Urinary bladder (tissue), 4 donors: Measurements from ENCODE around the gene CEP164. TPM values are rescaled to one million over a fixed set of nuclear protein-coding genes. Genes with fewer than 3 reads are reported as not detected.

Source experiments
- DNase-seq: peaks from one replicate; pipeline ENCODE4 v3.0.0-alpha.2; 2015; ENCODE audit errors: extremely low spot score
- H3K27ac ChIP-seq: one replicate; pipeline ENCODE4 v1.5.1; 2013; ENCODE audit warnings: low read depth, mild to moderate bottlenecking, moderate library complexity
- H3K36me3 ChIP-seq: one replicate; pipeline ENCODE4 v1.6.1; 2013; ENCODE audit warnings: mild to moderate bottlenecking, moderate library complexity; ENCODE audit not compliant: insufficient read depth
- H3K4me1 ChIP-seq: one replicate; pipeline ENCODE4 v1.6.1; 2013; ENCODE audit warnings: mild to moderate bottlenecking, moderate library complexity; ENCODE audit not compliant: insufficient read depth
- H3K4me3 ChIP-seq: one replicate; pipeline ENCODE4 v1.5.1; 2013; ENCODE audit warnings: low read depth, low read length
- WGBS: extraction: QIAGEN DNeasy Blood & Tissue Kit; methylation state at CpG from one replicate; pipeline ENCODE4 v1.1.7; 2013; 5-methylcytosine and 5-hydroxymethylcytosine counted together
- polyA plus RNA-seq: library from polyadenylated mRNA; stranded (reverse); fragments of 200-250 nt; gene quantifications from one replicate; pipeline ENCODE4 v1.2.3, GENCODE V29; 2013
- total RNA-seq: library from RNA; depleted of rRNA; stranded (reverse); fragments of >200 nt; gene quantifications from one replicate; pipeline ENCODE4 v1.2.3, GENCODE V29; 2014
- donor health status: healthy with polysubstance abuse.
- donor health status: healthy.

Gene CEP164
- total and polyA plus RNA-seq, 2 donors: 17.5 to 29.0 TPM

DNA sequence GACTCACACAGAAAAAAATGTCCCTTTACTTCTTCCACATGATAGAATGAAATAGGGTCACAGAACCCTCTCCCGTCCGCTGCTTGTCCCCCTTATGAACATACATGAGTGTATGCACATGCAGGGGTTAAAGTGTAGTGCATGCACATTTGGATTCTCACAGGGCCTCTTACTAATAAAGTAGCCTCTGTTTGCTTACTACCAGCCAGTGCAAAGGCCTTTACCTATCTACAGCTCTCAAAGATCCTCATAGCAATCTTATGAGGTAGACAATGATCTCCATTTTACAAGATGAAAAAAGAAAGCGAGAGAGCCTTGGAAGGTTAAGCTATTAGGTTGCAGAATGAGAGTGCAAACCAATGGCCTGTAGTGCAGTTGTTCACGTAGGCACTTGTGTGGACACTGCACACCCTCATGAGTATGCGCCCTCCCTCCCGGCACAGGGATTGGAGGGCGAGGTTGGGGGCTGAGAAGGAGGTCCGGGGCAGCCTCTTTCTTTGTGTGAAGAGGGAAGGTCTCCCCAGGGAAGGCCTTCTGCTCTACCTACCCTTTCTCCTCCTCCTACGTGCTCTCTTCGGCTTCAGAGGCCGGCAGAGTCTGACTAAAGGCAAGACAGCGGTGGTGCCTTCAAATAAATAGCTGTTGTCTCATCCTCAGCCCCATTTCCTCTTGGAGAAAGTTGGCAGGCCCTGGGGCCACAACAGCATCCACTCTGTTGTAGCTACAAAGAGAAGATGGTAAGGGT is 91.3 kb downstream of the CEP164 start:
- Histone ChIP-seq H3K4me3 (no peak overlapping the region), H3K27ac (no peak overlapping the region), H3K4me1 (no peaks in the 10 kb centered on the region), H3K36me3 (no peaks in the 10 kb centered on the region)
- WGBS: 81% methylated on average over 12 of the region's 12 CpGs
- no peak for DNase-seq

DNA sequence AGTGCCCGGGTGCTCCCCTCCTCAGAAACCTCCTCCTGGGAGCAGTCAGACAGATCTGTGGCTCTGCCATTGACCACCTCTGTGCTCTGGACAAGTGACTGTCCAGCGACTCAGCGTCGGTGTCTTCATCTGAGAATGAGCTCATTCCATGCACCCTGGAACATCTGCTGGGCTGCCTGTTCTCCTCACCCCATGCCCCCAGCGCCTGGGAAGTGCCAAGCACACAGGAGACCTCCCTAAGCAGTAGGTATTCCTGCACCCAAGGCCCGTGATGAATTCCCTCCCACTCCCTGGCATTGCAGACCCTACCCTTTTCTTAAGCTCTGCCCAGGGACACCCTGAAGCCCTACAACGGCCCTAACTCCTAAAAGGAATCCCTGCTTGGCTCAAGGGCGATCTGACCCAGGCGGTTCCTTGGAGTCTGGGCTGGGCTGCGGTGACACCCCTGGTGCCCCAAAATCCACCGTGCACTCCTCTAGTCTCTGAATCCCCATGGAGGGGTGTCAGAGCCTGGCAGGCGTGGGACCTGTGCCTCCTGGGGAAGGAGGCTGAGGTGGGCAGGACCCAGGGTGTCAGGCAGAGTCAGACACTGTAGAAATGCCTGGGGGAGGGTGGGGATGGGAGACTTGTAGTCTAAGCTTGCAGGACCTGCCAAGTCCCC is 92.0 kb downstream of the CEP164 start:
- 82% methylated on average over 12 of the region's 12 CpGs for WGBS
- Histone ChIP-seq H3K4me3 (no peak overlapping the region), H3K36me3 (no peaks in the 10 kb centered on the region), H3K4me1 (no peaks in the 10 kb centered on the region), H3K27ac (no peak overlapping the region)
- no peak for DNase-seq

DNA sequence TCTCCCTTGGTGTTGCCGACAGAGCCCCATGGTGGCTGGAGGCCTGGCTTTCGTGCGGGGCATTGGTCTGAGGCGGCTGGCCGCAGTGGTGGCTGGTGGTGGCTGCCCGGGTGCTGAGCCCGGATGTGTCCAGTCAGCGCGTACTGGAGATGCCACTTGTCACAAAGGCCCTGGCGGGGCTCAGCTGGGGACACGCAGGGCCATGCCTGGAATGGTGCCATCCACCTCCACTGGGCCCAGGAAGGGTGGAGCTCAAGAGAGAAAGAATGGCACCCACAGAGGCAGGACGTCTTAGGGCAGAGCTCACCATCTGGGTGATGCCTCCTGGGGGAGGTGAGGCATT is 92.5 kb downstream of the CEP164 start:
- 89% methylated on average over 12 of the region's 12 CpGs for WGBS
- Histone ChIP-seq H3K4me3 (no peak overlapping the region), H3K27ac (no peak overlapping the region), H3K4me1 (no peaks in the 10 kb centered on the region), H3K36me3 (no peaks in the 10 kb centered on the region)
- no peak for DNase-seq

DNA sequence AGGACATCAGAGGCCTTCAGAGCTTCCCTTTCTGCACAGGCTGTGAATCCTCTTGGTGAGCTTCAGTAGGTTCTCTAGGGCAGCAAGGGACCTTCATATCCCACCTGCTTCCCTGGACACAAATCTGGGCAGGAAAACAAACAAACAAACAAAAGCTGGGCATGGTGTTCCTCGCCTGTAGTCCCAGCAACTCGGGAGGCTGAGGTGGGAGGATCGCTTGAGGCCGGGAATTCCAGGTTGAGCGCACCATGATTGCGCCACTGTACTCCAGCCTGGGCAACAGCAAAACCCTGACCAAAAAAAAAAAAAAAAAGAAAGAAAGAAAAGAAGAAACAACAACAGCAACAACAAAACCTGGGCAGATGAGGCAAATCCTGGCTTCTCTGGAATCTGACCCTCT is 92.9 kb downstream of the CEP164 start:
- Histone ChIP-seq H3K4me3 (no peak overlapping the region), H3K27ac (no peak overlapping the region), H3K36me3 (no peaks in the 10 kb centered on the region), H3K4me1 (no peaks in the 10 kb centered on the region)
- WGBS: 96% methylated on average over 6 of the region's 6 CpGs
- DNase-seq: no peak

DNA sequence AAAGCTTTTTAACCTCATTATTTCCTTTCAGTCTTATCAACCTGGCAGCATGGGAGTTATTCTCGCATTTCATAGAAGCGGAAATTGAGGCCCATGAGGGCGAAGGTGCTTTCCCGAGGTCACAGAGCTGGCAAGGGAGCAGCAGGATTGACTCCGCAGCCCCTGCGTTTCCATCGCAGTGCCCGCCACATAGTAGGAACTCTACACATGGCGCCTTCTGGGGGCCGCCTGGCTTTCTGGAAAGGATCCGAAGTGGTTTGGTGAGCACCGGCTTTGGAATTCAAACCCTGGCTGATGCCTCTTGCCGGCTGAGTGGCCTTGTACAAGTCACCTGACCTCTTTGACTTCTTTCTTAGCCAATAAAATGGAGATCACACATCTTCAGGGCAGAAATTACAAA is 93.4 kb downstream of the CEP164 start:
- DNase-seq: no peak
- H3K36me3 ChIP-seq: no peaks in the 10 kb centered on the region

DNA sequence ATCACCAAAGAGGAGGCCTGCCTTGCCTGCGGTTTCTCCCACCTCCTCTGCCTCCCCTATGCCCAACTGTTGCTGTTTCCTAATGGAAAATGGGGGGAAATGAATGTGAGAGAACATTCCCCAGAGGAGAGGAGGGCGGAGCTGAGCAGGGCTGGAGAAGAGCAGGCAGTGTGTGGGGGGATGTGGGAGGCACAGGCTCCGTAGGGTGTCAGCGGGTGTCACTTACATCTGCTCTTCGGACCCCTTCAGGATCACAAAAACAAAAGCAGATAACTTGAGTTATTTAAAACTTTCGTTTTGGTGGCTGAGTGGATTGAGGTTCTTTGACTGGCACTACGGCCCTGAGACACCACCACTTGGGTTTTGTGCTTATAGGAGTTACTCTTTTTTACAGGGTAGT is 93.8 kb downstream of the CEP164 start:
- no peak overlapping the region for H3K27ac ChIP-seq
- DNase-seq: no peak
- WGBS: 83% methylated on average over 7 of the region's 7 CpGs
- no peaks in the 10 kb centered on the region for H3K36me3 ChIP-seq
- H3K4me1 ChIP-seq: no peaks in the 10 kb centered on the region
- H3K4me3 ChIP-seq: no peak overlapping the region

More for the DNA sequence above, 93.4 kb downstream of the CEP164 start:
- no peak overlapping the region for H3K4me3 ChIP-seq
- no peaks in the 10 kb centered on the region for H3K4me1 ChIP-seq
- H3K27ac ChIP-seq: no peak overlapping the region
- WGBS: 82% methylated on average over 13 of the region's 13 CpGs

DNA sequence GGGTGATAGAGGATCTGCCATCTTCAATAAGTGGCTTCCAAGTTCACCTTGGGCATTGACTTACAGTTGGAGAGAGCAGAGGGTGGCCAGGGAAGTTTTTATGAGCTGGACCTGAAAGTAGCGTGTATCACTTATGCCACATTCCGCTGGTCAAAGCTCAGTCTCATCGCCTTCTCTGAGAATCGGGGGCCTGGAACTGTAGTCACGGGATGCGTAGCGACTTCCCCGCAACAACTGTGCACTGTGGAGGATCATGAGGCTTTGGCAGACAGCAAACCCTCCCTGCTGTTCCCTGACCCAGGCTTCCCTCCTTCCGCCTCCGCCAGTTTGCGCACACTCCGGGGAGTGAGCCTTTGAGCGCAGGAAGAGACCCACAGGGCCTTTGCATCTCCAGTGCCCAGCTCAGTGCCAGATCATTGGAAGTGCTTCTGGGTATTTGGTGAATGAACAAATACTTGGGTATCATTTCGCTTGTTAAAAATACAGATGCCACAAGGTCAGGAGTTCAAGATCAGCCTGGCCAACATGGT is 95.5 kb downstream of the CEP164 start:
- WGBS: 92% methylated on average over 14 of the region's 14 CpGs
- H3K27ac ChIP-seq: no peak overlapping the region
- no peaks in the 10 kb centered on the region for H3K36me3 ChIP-seq
- H3K4me1 ChIP-seq: no peaks in the 10 kb centered on the region
- no peak overlapping the region for H3K4me3 ChIP-seq
- no peak for DNase-seq

DNA sequence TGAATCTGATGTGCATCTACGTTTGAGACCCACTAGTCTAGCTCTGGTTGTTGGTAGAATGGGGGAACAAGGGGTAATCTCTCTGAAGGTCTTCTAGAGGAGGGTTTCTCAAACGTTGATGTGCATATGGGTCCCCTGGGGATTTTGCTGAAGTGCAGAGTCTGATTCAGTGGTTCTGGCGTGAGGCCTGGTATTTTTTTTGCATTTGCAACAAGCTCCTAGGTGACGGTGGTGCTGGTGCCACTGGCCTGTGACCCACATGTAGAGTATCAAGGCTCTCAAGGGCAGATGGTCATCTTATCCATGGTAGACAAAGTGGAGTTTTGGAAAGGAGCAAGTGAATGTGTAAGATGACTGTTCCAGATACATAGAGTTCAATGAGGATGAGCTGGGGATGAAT is 97.1 kb downstream of the CEP164 start:
- Histone ChIP-seq H3K4me3 (no peak overlapping the region), H3K36me3 (no peaks in the 10 kb centered on the region), H3K27ac (no peak overlapping the region), H3K4me1 (no peaks in the 10 kb centered on the region)
- DNase-seq: no peak
- 65% methylated on average over 4 of the region's 4 CpGs for WGBS

DNA sequence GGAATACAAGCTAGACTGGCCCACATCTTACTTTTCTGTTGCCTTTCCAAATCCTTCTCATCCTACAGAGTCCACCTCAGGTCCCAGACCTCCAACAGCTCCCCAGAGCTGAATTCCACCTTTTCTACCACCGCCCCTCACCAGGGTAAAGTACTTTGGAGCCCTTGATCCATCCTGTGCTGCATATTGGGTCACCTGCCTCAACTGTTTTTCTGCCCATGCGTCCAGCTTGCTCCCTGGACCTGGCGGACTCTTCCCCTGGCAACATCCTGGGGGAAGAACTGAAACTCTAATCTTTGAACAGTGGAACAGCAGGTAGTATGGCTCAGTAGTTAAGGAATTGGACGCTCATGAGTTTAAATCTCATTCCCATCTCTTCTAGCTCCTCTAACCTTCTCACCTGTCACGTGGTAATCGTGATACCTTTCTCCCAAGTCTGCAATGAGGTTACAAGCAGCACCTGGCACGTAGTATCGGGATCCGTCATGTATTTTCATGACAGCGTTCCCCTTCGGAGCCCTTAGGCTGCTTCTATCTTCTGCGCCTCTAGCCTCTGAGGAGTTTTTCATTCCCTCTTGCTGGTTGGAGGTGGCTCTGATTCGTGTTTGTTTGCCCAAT is 98.1 kb downstream of the CEP164 start:
- H3K27ac ChIP-seq: no peak overlapping the region
- H3K36me3 ChIP-seq: no peaks in the 10 kb centered on the region
- no peak overlapping the region for H3K4me3 ChIP-seq
- no peak for DNase-seq
- H3K4me1 ChIP-seq: no peaks in the 10 kb centered on the region
- WGBS: 54% methylated on average over 13 of the region's 13 CpGs

DNA sequence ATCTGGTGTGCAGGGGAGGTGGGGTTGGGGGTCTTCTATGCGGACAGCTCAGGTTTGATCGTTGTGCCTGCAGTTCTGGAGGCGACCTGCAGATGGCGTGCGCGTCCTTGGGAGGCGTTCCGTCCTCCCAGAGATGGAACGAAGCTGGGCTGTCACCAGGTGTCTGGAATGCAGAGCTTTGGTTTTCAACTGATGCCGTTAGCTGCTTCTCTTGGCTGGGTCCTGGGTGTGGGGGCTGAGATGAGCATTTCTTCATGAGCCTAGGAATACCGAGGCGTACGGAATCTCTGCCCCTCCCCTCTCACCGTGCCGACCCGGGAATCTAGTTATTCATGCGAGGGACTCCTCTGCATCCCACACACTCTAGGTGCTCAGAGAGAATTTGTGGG is 98.6 kb downstream of the CEP164 start:
- H3K36me3 ChIP-seq: no peaks in the 10 kb centered on the region
- DNase-seq: no peak
- 4% methylated on average over 17 of the region's 17 CpGs for WGBS
- no peaks in the 10 kb centered on the region for H3K4me1 ChIP-seq
- H3K4me3 ChIP-seq: no peak overlapping the region
- no peak overlapping the region for H3K27ac ChIP-seq

DNA sequence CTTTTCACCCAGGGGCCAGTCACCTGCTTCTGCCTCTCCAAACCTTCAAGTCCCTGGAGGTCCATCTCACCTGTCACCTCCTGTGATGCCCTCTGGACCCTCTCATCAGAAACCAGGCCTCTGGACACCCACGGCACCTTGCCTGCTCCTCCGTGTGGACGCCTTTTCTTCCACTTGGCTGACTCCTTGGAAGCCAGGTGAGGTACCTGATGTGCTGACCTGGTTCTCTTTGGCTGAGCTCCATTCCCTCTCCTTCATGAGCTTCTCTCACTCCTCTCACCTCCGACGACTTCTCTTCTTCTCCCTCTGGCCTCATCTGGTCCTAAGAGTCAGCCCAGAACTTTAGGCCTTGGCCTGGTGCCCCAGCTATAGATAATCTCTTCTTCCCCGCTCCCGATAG is 99.3 kb downstream of the CEP164 start:
- Histone ChIP-seq H3K27ac (no peak overlapping the region), H3K4me1 (no peaks in the 10 kb centered on the region), H3K36me3 (no peaks in the 10 kb centered on the region), H3K4me3 (no peak overlapping the region)
- DNase-seq: no peak
- 82% methylated on average over 7 of the region's 7 CpGs for WGBS

DNA sequence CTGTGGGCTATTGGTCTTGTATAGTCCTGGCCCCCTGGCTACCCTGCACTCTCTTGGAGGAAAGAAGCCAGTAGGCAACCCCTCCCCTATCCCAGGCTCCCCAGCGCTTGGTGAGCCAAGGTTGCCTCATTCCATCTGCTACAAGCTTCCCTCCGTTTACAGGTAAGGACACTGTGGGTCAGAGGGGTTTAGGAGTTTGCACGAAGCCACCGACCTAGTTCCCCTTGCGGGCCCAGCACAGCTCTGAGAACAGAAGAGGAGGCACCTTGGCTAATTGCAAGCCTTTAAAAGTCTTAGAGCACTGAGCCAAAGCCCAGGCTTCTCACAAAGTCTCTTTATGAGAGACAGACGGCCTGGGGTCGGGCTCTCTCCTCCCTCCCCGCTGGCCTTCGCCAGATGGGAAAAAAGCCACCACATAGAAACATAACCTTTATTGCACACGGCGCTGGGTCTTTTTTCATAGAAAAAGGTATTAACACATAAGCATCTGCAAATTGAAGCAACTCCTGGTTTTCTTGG is 99.8 kb downstream of the CEP164 start:
- no peaks in the 10 kb centered on the region for H3K36me3 ChIP-seq
- no peak for DNase-seq
- no peak overlapping the region for H3K4me3 ChIP-seq
- no peaks in the 10 kb centered on the region for H3K4me1 ChIP-seq
- H3K27ac ChIP-seq: no peak overlapping the region
- 74% methylated on average over 11 of the region's 11 CpGs for WGBS

DNA sequence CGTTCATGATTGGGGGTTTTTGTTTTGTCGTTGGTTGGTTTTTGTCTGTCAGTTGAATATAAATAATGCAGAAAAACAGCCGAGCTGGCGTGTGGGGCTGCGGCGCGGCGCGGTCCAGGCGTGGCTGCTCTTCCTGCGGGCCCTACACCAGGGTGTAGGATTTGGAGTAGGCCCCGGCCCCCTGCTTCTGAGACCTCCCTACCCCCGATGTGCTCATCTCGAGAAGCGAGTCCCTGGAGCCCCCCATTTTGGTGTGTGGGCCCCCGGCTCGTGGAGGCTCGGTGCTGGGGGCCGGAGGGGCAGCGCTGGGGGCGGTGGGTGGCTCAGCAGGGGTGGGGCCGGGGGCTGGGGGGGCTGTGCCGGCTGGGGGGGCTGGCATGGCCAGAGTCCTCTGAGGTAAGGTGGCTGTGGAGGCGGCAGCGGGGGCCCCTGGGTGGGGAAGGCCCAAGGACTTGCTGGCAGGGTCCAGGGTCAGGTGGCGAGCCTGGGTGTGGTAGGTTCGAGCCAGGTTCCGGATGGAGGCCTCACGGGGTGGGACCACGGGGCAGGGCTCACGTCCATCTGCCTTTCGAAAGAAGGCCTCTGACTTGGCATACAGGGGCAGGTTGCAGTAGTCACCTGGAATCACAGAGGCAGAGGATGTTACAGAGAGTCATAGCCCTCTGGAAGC is 100.7 kb downstream of the CEP164 start:
- no peak overlapping the region for H3K4me3 ChIP-seq
- no peak overlapping the region for H3K27ac ChIP-seq
- WGBS: 85% methylated on average over 32 of the region's 32 CpGs
- DNase-seq: no peak
- H3K36me3 ChIP-seq: no peaks in the 10 kb centered on the region
- no peaks in the 10 kb centered on the region for H3K4me1 ChIP-seq
